Gastrocnemius medialis (tissue), 4 donors: Measurements from ENCODE around the gene ELMO2. TPM values are rescaled to one million over a fixed set of nuclear protein-coding genes. Genes with fewer than 3 reads are reported as not detected.

Source experiments
- ATAC-seq, 2 donors: fragments of 150-250 bp; one replicate each; pipeline ENCODE4 v1.9.1; 2016
- DNase-seq, 2 donors: peaks; one replicate each; pipeline ENCODE4 v3.0.0-alpha.2; 2019
- H3K27ac ChIP-seq, 4 donors: fragments of 200-600 bp; sonication (generic); 1 replicate in 1 of 4; 2 replicates in 3 of 4; pipeline ENCODE4 v1.5.1; 2016 to 2018; ENCODE audit warnings: mild to moderate bottlenecking in 2 of 4, moderate library complexity in 1 of 4
- H3K27me3 ChIP-seq, 3 donors: fragments of 200-600 bp; sonication (generic) in 2 of 3; 1 replicate in 1 of 3; 2 replicates in 2 of 3; pipeline versions ENCODE4 v1.5.1 to v1.6.0; 2016 to 2019; ENCODE audit warnings: mild to moderate bottlenecking in 1 of 3, moderate library complexity in 1 of 3
- H3K36me3 ChIP-seq, 2 donors: fragments of 200-600 bp; sonication (generic) in 1 of 2; one replicate each; pipeline ENCODE4 v1.5.1; 2017 to 2018
- H3K4me1 ChIP-seq, 2 donors: fragments of 200-600 bp; sonication (generic) in 1 of 2; one replicate each; pipeline ENCODE4 v1.5.1; 2016 to 2017; ENCODE audit warnings: mild to moderate bottlenecking in 2 of 2
- H3K4me3 ChIP-seq, 4 donors: fragments of 200-600 bp; sonication (generic) in 3 of 4; 1 replicate in 1 of 4; 2 replicates in 3 of 4; pipeline ENCODE4 v1.5.1; 2016 to 2019; ENCODE audit warnings: mild to moderate bottlenecking in 2 of 4
- H3K9me3 ChIP-seq, 3 donors: fragments of 200-600 bp; sonication (generic) in 2 of 3; 1 replicate in 1 of 3; 2 replicates in 2 of 3; pipeline ENCODE4 v1.5.1; 2016 to 2019
- CTCF ChIP-seq, 5 experiments: fragments of 450-650 bp in 3 of 5; fragments of 200-600 bp in 2 of 5; sonication (generic) in 2 of 5; IDR thresholded peaks in 4 of 5; conservative IDR thresholded peaks in 1 of 5; 1 replicate in 4 of 5; 2 replicates in 1 of 5; pipeline ENCODE4 v1.5.1; 2016 to 2019; ENCODE audit warnings: antibody characterized with exemption in 5 of 5, mild to moderate bottlenecking in 3 of 5, moderate library complexity in 3 of 5
- POLR2A ChIP-seq, 2 donors: fragments of 450-650 bp; IDR thresholded peaks; one replicate each; pipeline ENCODE4 v1.6.1; 2017; ENCODE audit warnings: antibody characterized with exemption in 2 of 2, mild to moderate bottlenecking in 2 of 2, moderate library complexity in 2 of 2
- in situ Hi-C, 4 donors: fragments of 200-750 bp; cut with MboI; loops; one replicate each; pipeline versions ENCODE4 v1.15.0 to v1.8.0; 2017; ENCODE audit warnings: low sequenced_read_pairs in 4 of 4
- intact Hi-C: fragments of 100-400 bp; cut with DNase I; formaldehyde crosslinking; loops from one replicate; pipeline ENCODE4 v1.15.1; 2023; ENCODE audit warnings: low total_unique reads
- total RNA-seq, 4 donors: library from RNA; depleted of rRNA; stranded (reverse); fragments of >200 nt; gene quantifications; one replicate each; pipeline versions ENCODE4 v1.1.0 to v1.2.3, GENCODE V29; 2016

The ELMO2 gene
- total RNA-seq, 4 donors from 2014 or later = 47.6 to 67.5 (median 53.6) TPM

- DNase-seq = peak; percentile 45 to 47
- peaks cover 25 to 36% (median 36%) of the 10 kb centered on the region in 3 donors for H3K27me3 ChIP-seq
- peak; percentile 87 for ATAC-seq
- H3K27ac ChIP-seq = peak overlapping the region; percentile 49 to 81 (median 78)
- H3K36me3 ChIP-seq = no peaks in the 10 kb centered on the region
- in situ Hi-C loops = loop anchor here in 2 of 4 donors (10.0 to 25.0 kb wide), 2 partner anchors 205 to 208 kb away; no protein-coding TSS in a partner anchor
- intact Hi-C loops = loop anchor here (1.0 to 10.0 kb wide), 2 partner anchors 9 to 128 kb away; no protein-coding TSS in a partner anchor
- H3K9me3 ChIP-seq = no peaks in the 10 kb centered on the region
- TF ChIP-seq POLR2A (IDR thresholded peaks at IDR 0.05) (no peak), CTCF (IDR thresholded peaks at IDR 0.05 in 4 of 5, conservative IDR thresholded peaks at IDR 0.05 in 1 of 5) (no peak)
- peaks cover 8 to 9% of the 10 kb centered on the region in 2 donors for H3K4me1 ChIP-seq
- peak overlapping the region in 3 of 4 donors; percentile 11 to 28 (median 26) for H3K4me3 ChIP-seq
These were observed 63.7 kb downstream of the ELMO2 start for GRCh38 chr20:46342451-46343347.

DNA sequence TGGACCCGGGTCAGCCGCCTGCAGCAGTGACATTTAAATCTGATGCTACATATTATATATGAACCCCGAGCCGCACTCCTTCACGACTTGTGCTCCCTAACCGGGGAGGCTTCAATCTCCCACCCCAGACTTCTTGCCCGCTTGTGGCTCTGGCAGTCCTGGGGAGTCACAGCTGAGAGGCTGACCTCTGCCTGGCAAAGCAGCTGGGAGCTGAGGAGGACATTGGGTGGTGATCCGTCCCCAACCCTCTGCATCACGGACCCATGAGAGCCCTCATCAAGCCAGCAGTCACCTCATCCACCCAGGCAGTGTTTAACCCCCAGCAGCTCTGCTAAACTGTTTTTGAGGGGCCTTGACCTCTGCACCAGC lies 64.4 kb downstream of the ELMO2 start:
- Histone ChIP-seq H3K27ac (peak overlapping the region in 1 of 4 donors; percentile 81), H3K9me3 (no peaks in the 10 kb centered on the region), H3K4me3 (no peak overlapping the region), H3K4me1 (peaks cover 8 to 9% of the 10 kb centered on the region in 2 donors), H3K36me3 (no peaks in the 10 kb centered on the region), H3K27me3 (peaks cover 25 to 36% (median 36%) of the 10 kb centered on the region in 3 donors)
- in situ Hi-C loops = loop anchor here in 2 of 4 donors (10.0 to 25.0 kb wide), 2 partner anchors 205 to 207 kb away; no protein-coding TSS in a partner anchor
- ATAC-seq (no peak), DNase-seq (no peak)
- intact Hi-C loops = loop anchor here (10.0 kb wide), 1 partner anchor 127 kb away; no protein-coding TSS in a partner anchor
- TF ChIP-seq POLR2A (IDR thresholded peaks at IDR 0.05) (no peak), CTCF (IDR thresholded peaks at IDR 0.05 in 4 of 5, conservative IDR thresholded peaks at IDR 0.05 in 1 of 5) (no peak)

GRCh38 chr20:46341074-46342009 lies 65.1 kb downstream of the ELMO2 start:
- H3K27me3 ChIP-seq = peaks cover 25 to 36% (median 36%) of the 10 kb centered on the region in 3 donors
- H3K9me3 ChIP-seq = no peaks in the 10 kb centered on the region
- peaks cover 8 to 9% of the 10 kb centered on the region in 2 donors for H3K4me1 ChIP-seq
- DNase-seq (no peak), ATAC-seq (no peak)
- in situ Hi-C loops (loop anchor here in 2 of 4 donors (10.0 to 25.0 kb wide), 2 partner anchors 204 to 207 kb away; no protein-coding TSS in a partner anchor), intact Hi-C loops (loop anchor here (10.0 kb wide), 1 partner anchor 127 kb away; no protein-coding TSS in a partner anchor)
- H3K36me3 ChIP-seq = no peaks in the 10 kb centered on the region
- no peak overlapping the region for H3K27ac ChIP-seq
- TF ChIP-seq POLR2A (IDR thresholded peaks at IDR 0.05) (no peak), CTCF (IDR thresholded peaks at IDR 0.05 in 4 of 5, conservative IDR thresholded peaks at IDR 0.05 in 1 of 5) (no peak)
- no peak overlapping the region for H3K4me3 ChIP-seq

DNA sequence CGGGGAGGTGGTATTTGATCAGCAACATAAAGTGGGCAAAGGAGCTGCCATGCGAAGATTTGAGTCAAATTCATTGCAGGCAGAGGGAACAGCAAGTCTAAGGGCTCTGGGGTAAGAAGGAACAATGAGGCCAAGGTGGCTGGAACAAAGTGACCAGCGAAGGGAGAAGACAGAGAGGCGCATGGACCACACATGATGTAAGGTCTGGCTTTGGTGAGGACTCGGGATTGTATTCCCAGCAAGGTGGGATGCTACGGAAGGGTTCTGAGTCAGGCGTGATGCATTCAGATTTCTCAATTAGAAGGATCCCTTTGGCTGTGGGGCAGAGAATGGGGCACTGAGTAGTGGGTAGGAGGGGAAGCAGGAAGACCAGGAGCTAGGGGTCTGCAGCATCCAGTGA lies 67.4 kb downstream of the ELMO2 start:
- H3K36me3 ChIP-seq = no peaks in the 10 kb centered on the region
- H3K9me3 ChIP-seq = no peaks in the 10 kb centered on the region
- no peak overlapping the region for H3K4me3 ChIP-seq
- no peak overlapping the region for H3K27ac ChIP-seq
- peaks cover 25 to 36% (median 36%) of the 10 kb centered on the region in 3 donors for H3K27me3 ChIP-seq
- no peak for DNase-seq
- H3K4me1 ChIP-seq = peaks cover 8 to 12% of the 10 kb centered on the region in 2 donors
- no peak for TF ChIP-seq CTCF (IDR thresholded peaks at IDR 0.05 in 4 of 5, conservative IDR thresholded peaks at IDR 0.05 in 1 of 5)
- TF ChIP-seq POLR2A (IDR thresholded peaks at IDR 0.05) = no peak
- no peak for ATAC-seq
- intact Hi-C loops = no loop called here
- in situ Hi-C loops = loop anchor here in 1 of 4 donors (25.0 kb wide), 1 partner anchor 202 kb away; no protein-coding TSS in a partner anchor
